Measurements from ENCODE around the gene GARNL3. TPM values are rescaled to one million over a fixed set of nuclear protein-coding genes. Genes with fewer than 3 reads are reported as not detected.

The GARNL3 gene
- total RNA-seq, 4 donors from 2014 or later = 8.9 to 17.9 (median 12.2) TPM

DNA sequence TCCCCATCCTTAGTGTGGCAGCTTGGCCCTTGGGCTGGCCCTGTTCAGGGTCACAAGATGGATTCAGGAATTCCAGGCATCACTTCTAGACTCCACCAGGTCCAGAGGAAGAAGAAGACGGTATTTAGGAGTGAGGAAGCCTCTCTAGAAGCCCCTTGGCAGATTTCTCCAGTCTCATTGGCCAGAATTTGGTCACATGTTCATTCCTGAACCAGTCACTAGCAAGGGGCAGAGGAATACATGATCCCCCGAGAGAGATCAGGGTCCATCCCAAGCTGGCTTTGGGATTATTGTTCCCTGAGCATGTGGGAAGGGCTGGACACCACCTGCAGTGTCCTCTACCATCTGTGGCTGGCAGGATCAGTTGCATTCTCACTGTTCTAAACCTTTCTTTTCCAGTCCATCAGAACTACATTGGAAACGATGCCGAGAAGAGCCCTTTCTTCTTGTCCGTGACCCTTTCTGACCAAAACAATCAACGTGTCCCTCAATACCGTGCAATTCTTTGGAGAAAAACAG lies 48.5 kb downstream of the GARNL3 start:
- H3K4me1 ChIP-seq = peaks cover 8 to 32% (median 13%) of the 10 kb centered on the region in 4 donors
- H3K27ac ChIP-seq (replicated peaks in 1 of 4) = no peak overlapping the region
- H3K9me3 ChIP-seq = no peaks in the 10 kb centered on the region
- 98% methylated on average over 7 of the region's 7 CpGs for WGBS
- TF ChIP-seq POLR2AphosphoS5 (IDR thresholded peaks at IDR 0.05) (no peak), EP300 (IDR thresholded peaks at IDR 0.05) (no peak), POLR2A (IDR thresholded peaks at IDR 0.05; ENCODE audit: low read depth) (no peak)
- TF ChIP-seq, protein P1, sequence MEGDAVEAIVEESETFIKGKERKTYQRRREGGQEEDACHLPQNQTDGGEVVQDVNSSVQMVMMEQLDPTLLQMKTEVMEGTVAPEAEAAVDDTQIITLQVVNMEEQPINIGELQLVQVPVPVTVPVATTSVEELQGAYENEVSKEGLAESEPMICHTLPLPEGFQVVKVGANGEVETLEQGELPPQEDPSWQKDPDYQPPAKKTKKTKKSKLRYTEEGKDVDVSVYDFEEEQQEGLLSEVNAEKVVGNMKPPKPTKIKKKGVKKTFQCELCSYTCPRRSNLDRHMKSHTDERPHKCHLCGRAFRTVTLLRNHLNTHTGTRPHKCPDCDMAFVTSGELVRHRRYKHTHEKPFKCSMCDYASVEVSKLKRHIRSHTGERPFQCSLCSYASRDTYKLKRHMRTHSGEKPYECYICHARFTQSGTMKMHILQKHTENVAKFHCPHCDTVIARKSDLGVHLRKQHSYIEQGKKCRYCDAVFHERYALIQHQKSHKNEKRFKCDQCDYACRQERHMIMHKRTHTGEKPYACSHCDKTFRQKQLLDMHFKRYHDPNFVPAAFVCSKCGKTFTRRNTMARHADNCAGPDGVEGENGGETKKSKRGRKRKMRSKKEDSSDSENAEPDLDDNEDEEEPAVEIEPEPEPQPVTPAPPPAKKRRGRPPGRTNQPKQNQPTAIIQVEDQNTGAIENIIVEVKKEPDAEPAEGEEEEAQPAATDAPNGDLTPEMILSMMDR (IDR thresholded peaks at IDR 0.05) = no peak
- H3K4me3 ChIP-seq = no peak overlapping the region
- H3K27me3 ChIP-seq = no peaks in the 10 kb centered on the region
- peaks cover 0 to 33% (median 13%) of the 10 kb centered on the region in 4 donors for H3K36me3 ChIP-seq
- intact Hi-C loops (cut with DNase I) = no loop called here
- peak; percentile 39 for DNase-seq (ENCODE audit: extremely low spot score)

DNA sequence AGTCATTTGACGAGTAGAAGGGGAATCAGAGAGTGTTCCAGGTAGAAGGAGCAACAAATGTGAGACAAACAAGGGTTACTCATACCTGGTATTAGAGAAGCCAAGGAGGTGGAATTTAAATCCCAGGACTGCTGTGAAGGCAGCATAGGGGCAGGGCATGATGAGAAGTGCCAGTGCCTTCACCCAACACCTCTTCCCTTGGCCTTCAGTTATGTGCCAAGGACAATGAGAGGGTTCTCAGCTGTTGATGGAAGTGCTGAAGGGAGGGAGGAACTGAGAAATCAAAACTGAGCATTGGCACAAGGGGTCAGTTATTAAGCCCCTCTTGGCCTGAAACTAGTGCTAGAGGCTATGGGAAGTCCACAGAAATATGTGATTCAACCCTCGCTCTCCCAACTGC lies 50.3 kb downstream of the GARNL3 start:
- no peaks in the 10 kb centered on the region for H3K9me3 ChIP-seq
- no peak for TF ChIP-seq POLR2A (IDR thresholded peaks at IDR 0.05; ENCODE audit: low read depth)
- no peak for TF ChIP-seq EP300 (IDR thresholded peaks at IDR 0.05)
- TF ChIP-seq, protein P1 (IDR thresholded peaks at IDR 0.05) = no peak
- no peak for TF ChIP-seq POLR2AphosphoS5 (IDR thresholded peaks at IDR 0.05)
- H3K27me3 ChIP-seq = no peaks in the 10 kb centered on the region
- H3K36me3 ChIP-seq = peaks cover 0 to 44% (median 16%) of the 10 kb centered on the region in 4 donors
- DNase-seq (ENCODE audit: extremely low spot score) = peak; percentile 64
- H3K4me1 ChIP-seq = peaks cover 8 to 30% (median 13%) of the 10 kb centered on the region in 4 donors
- 93% methylated on average over 2 of the region's 2 CpGs for WGBS
- no peak overlapping the region for H3K27ac ChIP-seq (replicated peaks in 1 of 4)
- H3K4me3 ChIP-seq = no peak overlapping the region
- intact Hi-C loops (cut with DNase I) = no loop called here

DNA sequence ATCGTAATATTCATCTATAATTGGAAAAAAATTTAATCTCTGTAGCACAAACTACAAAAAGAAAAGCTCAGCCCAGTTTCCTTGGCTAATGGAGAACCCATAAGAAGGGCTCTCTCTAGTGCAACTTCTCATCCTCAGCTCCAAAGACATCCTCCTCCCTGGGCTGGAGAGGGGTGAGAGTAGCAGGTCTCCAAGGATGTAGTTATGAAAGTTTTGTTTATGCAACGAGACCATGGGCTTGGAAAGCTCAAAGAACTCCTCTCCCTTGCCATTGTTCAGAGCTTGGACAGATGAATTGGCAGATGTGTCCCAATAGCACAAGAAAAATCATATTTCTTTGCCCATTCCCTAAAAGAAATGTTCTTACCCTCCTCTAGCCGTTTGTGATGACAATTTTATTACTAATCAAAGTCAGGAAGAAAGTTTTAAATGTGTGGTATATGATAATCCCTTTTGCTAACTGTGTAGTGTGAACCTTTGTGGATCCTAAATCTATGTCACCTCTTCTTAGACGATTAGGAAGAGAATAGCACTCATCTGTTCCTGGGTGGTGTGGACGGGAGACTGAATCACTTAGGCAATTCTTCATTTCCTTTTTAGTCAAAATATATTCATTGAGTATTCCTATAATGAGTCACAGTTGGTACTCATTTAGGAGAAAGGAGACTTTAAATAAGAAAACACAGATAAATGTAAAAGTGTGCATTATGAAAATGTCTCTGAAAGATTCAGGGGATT lies 52.2 kb downstream of the GARNL3 start:
- TF ChIP-seq POLR2A (IDR thresholded peaks at IDR 0.05; ENCODE audit: low read depth) (no peak), EP300 (IDR thresholded peaks at IDR 0.05) (no peak), POLR2AphosphoS5 (IDR thresholded peaks at IDR 0.05) (no peak)
- TF ChIP-seq, protein P1 (IDR thresholded peaks at IDR 0.05) = no peak

DNA sequence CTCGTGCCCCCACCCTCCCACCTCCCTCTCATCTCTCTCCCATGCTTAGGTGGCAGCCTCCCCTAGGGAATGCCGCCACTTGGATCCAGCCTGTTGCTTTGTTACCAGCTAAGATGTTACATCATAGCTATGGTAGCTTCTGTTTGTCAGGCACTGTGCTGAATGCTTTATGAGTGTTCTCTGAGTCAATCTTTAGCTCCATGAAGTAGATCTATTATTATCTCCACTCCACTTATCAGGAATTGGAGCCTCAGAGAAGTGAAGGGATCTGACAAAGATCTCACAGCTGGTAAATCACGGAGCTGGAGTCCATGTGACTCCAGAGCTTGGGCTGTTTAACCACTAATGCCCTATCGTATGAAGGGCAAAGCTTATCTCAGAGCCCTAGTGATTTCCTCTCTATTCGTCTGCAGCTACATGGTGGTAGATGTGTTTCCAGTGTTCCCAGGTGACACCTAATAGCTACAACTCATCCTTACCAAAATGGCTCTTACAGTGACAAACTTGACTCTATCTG lies 54.1 kb downstream of the GARNL3 start:
- TF ChIP-seq EP300 (IDR thresholded peaks at IDR 0.05) (no peak), POLR2A (IDR thresholded peaks at IDR 0.05; ENCODE audit: low read depth) (no peak), POLR2AphosphoS5 (IDR thresholded peaks at IDR 0.05) (no peak)
- TF ChIP-seq, protein P1 (IDR thresholded peaks at IDR 0.05) = no peak
- intact Hi-C loops (cut with DNase I) = no loop called here

More for the DNA sequence above, 52.2 kb downstream of the GARNL3 start:
- 62% methylated on average over 5 of the region's 5 CpGs for WGBS
- Histone ChIP-seq H3K27ac (replicated peaks in 1 of 4) (peak overlapping the region in 1 of 4 donors; percentile 11), H3K4me3 (no peak overlapping the region), H3K9me3 (no peaks in the 10 kb centered on the region), H3K36me3 (peaks cover 0 to 44% (median 16%) of the 10 kb centered on the region in 4 donors), H3K4me1 (peaks cover under 1 to 24% (median 4%) of the 10 kb centered on the region in 4 donors), H3K27me3 (no peaks in the 10 kb centered on the region)
- intact Hi-C loops (cut with DNase I) = no loop called here
- peak; percentile 89 for DNase-seq (ENCODE audit: extremely low spot score)

More for the DNA sequence above, 54.1 kb downstream of the GARNL3 start:
- no peaks in the 10 kb centered on the region for H3K9me3 ChIP-seq
- H3K27ac ChIP-seq (replicated peaks in 1 of 4) = no peak overlapping the region
- H3K36me3 ChIP-seq = peaks cover 0 to 41% (median 12%) of the 10 kb centered on the region in 4 donors
- H3K27me3 ChIP-seq = no peaks in the 10 kb centered on the region
- 75% methylated on average over 5 of the region's 5 CpGs for WGBS
- peaks cover 0 to 19% (median 0%) of the 10 kb centered on the region in 4 donors for H3K4me1 ChIP-seq
- H3K4me3 ChIP-seq = no peak overlapping the region
- peak; percentile 68 for DNase-seq (ENCODE audit: extremely low spot score)
